ENCODE results near the gene CHKB. TPM values are rescaled to one million over a fixed set of nuclear protein-coding genes. Genes with fewer than 3 reads are reported as not detected.

Gene CHKB
- total and polyA plus RNA-seq, 8 donors: 20.4 to 283 (median 31.7) TPM

DNA sequence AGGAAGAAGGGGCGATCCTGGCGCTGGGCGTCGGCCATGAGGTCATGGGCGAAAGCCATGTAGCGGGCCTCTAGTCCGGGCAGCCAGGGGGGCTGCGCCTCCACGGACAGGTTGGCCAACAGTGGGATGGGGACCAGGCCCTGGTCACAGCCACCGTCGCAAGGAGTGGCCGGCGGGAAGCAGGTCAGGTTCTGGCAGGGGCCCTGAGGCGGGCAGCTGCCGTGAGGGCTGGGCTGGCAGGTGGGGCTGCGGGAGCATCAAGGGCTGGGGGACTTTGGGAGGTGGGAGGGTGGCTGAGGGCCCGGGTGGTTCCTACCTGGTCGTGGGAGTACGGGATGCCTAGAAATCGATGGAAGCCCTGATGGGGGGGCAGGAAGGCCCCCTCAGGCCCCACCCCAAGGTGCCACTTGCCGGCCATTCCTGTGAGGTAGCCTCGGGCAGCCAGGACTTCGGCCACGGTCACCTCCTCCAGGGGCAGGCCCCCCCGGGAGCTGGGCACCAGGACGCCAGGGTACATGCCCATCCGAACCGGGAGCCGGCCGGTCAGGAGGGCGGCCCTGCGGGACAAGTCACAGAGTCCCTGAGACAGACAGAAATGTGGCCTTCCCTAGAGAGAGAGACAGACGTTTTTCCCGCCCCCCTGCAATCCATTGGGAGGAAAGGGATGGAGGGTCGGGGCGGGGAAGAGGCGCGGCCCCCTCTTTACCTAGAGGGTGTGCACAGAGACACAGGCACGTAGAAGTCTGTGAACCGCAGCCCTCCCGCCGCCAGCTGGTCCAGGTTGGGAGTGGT is 44.4 kb upstream of the CHKB start:
- Histone ChIP-seq H3K9me3 (no peaks in the 10 kb centered on the region), H3K4me1 (peaks cover 4 to 16% (median 14%) of the 10 kb centered on the region in 3 donors), H3K27ac (peak overlapping the region; percentile 22 to 58 (median 42)), H3K4me3 (peak overlapping the region; percentile 72 to 89 (median 84)), H3K27me3 (no peaks in the 10 kb centered on the region), H3K36me3 (no peaks in the 10 kb centered on the region)
- 59 to 70% methylated on average over 40 to 42 of the region's 42 CpGs for WGBS, 2 donors
- intact Hi-C loops (cut with DNase I): no loop called here
- no peak for ATAC-seq
- FAIRE-seq: no peak
- TF ChIP-seq, protein P1, sequence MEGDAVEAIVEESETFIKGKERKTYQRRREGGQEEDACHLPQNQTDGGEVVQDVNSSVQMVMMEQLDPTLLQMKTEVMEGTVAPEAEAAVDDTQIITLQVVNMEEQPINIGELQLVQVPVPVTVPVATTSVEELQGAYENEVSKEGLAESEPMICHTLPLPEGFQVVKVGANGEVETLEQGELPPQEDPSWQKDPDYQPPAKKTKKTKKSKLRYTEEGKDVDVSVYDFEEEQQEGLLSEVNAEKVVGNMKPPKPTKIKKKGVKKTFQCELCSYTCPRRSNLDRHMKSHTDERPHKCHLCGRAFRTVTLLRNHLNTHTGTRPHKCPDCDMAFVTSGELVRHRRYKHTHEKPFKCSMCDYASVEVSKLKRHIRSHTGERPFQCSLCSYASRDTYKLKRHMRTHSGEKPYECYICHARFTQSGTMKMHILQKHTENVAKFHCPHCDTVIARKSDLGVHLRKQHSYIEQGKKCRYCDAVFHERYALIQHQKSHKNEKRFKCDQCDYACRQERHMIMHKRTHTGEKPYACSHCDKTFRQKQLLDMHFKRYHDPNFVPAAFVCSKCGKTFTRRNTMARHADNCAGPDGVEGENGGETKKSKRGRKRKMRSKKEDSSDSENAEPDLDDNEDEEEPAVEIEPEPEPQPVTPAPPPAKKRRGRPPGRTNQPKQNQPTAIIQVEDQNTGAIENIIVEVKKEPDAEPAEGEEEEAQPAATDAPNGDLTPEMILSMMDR (IDR thresholded peaks at IDR 0.05): no peak
- DNase-seq: peak in 3 of 6 donors; percentile 40 to 85 (median 64)

DNA sequence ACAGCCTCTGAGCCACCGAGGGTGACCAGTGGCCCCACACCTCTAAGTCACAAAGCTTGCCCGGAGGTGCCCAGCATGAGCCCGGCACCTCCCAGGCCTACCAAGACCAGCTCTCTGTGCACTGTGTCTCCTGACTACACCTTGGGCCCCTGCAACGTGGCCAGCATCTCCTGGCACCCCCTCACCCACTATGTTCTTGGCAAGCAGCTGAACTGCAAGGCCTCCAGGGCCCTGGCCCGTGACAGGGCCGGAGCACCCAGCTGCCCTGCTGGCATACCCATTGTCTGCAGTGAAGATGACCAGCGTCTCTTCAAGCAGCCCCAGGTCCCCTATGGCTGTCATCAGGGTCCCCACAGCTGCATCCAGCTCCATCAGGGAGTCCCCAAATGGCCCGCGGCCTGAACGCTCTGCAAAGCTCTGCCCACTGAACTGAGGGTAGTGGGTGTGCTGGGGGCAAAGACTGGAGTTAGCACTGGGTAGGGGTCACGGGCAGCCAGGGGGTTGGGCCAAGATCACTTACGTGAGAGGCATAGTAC is 43.7 kb upstream of the CHKB start:
- intact Hi-C loops (cut with DNase I): no loop called here
- DNase-seq (peak in 2 of 6 donors; percentile 46 to 72), FAIRE-seq (no peak), ATAC-seq (no peak)
- TF ChIP-seq, protein P1 (IDR thresholded peaks at IDR 0.05): no peak
- Histone ChIP-seq H3K36me3 (no peaks in the 10 kb centered on the region), H3K9me3 (no peaks in the 10 kb centered on the region), H3K27ac (no peak overlapping the region), H3K27me3 (no peaks in the 10 kb centered on the region), H3K4me1 (peaks cover 8 to 22% (median 18%) of the 10 kb centered on the region in 3 donors), H3K4me3 (no peak overlapping the region)
- 85 to 95% methylated on average over 10 to 12 of the region's 12 CpGs for WGBS, 2 donors

DNA sequence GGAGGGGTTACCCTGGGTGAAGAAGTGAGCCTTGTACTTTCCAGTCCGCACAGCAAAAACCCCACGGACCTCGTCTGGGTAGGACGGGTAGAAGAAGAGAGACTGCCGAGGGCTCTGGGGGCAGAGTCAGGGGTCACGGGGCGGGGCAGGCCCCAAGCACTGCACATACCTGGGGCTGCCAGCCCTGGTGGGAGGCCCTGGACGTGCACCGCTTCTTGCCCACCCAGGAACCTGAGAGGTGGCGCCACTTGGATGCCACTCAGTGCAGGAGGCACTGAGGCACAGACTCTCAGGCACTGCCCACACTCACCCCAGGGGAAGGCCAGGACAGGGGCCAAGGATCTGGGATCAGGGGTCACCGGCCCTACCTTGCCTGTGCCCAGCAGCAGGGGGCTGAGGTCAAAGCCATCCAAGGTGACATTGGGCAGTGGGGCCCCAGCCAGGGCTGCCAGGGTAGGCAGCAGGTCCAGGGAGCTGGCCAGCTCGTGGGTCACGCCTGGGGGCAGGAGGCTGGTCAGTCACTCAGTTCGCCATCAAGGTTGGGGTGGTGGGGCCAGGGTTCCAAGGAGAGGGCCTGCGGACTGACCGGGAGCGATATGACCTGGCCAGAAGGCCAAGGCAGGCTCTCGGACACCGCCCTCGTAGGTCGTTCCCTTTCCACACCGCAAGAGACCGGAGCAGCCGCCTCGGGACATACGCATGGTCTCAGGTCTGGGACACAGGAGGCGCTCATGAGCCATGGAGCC is 43.1 kb upstream of the CHKB start:
- TF ChIP-seq, protein P1 (IDR thresholded peaks at IDR 0.05): no peak
- Histone ChIP-seq H3K27ac (no peak overlapping the region), H3K9me3 (no peaks in the 10 kb centered on the region), H3K36me3 (no peaks in the 10 kb centered on the region), H3K27me3 (no peaks in the 10 kb centered on the region), H3K4me3 (no peak overlapping the region), H3K4me1 (peaks cover 14 to 25% (median 24%) of the 10 kb centered on the region in 3 donors)
- WGBS, 2 donors: 91 to 93% methylated on average over 26 to 27 of the region's 27 CpGs
- no peak for ATAC-seq
- intact Hi-C loops (cut with DNase I): no loop called here
- DNase-seq: peak in 2 of 6 donors; percentile 29 to 81
- no peak for FAIRE-seq

DNA sequence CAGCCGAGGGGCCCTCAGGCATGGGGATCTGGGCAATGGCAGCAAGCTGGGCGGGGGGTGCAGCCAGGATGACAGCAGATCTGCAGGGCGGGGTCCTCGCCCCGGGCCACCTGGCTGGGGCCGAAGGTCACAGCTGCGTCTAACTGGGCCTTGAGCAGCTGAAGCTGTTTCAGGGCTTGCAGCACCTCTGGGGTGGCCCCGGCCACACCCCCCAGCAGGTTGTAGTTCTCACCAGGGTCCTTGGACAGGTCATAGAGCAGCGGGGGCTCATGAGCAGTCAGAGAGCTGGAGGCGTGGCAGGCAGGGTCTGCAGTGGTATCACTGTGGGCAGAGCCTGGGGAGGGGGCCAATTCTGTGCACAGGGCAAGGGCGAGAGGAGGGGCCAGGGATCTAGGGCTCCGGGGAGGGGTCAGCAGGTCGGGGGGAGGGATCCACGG is 42.5 kb upstream of the CHKB start:
- intact Hi-C loops (cut with DNase I): no loop called here
- H3K4me1 ChIP-seq: peaks cover 17 to 27% (median 25%) of the 10 kb centered on the region in 3 donors

More for the DNA sequence above, 42.5 kb upstream of the CHKB start:
- no peaks in the 10 kb centered on the region for H3K36me3 ChIP-seq
- H3K4me3 ChIP-seq: no peak overlapping the region
- FAIRE-seq (no peak), DNase-seq (peak in 3 of 6 donors; percentile 32 to 77 (median 55)), ATAC-seq (no peak)
- H3K27me3 ChIP-seq: no peaks in the 10 kb centered on the region
- TF ChIP-seq, protein P1 (IDR thresholded peaks at IDR 0.05): no peak
- WGBS, 2 donors: 78 to 83% methylated on average over 14 of the region's 14 CpGs
- no peak overlapping the region for H3K27ac ChIP-seq
- H3K9me3 ChIP-seq: no peaks in the 10 kb centered on the region
